Measurements from ENCODE around the gene LOXL4.

DNA sequence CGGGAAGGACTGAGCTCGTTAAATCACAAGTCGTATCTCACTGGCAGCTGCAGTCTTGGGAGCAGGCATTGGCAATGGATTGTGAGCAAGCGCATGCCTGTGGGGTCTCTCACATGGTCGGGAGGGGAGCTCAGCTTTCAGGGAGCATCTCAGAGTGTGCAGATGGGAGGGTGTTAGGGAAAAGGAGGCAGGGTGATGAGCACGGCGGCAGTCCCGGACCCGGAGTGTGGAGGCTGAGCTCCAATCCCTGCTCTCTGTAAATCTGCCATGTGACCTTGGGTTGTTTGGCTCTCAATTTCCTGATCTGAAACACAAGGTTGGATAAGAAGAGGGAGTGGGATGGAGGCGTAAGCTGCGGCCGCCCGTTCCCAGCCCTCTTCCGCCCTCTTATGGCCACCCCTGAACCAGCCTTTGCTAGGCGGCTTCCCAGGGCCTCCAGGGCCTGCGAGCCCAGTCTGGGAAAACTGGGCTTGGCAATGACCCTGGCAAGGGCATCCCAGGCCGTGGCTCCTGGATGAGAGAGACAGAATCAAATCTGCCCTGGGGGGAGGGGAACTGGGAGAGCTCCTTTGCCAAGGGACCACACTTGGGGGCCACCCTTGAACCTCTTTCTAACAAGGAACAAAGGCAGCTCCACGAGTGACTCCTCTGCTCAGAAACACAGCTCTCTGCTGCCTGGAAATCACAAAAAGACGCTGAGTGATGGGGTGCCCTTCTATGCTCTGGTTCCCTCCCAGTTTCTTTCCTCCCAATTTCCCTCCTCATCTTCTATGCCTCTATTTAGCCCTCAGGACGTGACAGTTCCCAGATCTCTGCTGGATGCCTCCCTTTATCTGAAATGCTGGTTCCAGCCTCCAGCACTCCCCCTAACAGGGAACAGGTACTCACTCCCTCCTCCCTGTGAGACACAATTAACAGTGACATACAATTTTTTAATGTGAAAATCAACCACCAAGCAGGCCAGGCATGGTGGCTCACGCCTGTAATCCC, 41.7 kb upstream of the LOXL4 start:
- TF ChIP-seq EZH2 (IDR thresholded peaks at IDR 0.05; ENCODE audit: borderline replicate concordance, low read depth, low read length, severe bottlenecking), result no peak
- TF ChIP-seq CTCF (IDR thresholded peaks at IDR 0.05; ENCODE audit: borderline replicate concordance, extremely low read depth, low read length, poor library complexity, severe bottlenecking), result peak; percentile 60

All from DND-41 (cell line).